HCT116 (cell line): ENCODE measurements around the gene S100A12.

Experiments used
- CTCF ChIP-seq, 3 experiments: fragments of 200-600 bp in 1 of 3; sonication (generic) in 1 of 3; IDR thresholded peaks in 2 of 3; conservative IDR thresholded peaks in 1 of 3; 2 replicates each; pipeline ENCODE4 v1.5.1; 2012 to 2017; ENCODE audit warnings: low read depth in 2 of 3, low read length in 2 of 3, antibody characterized with exemption in 1 of 3, borderline replicate concordance in 1 of 3, control low read depth in 1 of 3, mild to moderate bottlenecking in 1 of 3, mixed read lengths in 1 of 3, mixed run types in 1 of 3, moderate library complexity in 1 of 3; ENCODE audit not compliant: insufficient read depth in 1 of 3
- EZH2phosphoT487 ChIP-seq: fragments of 200-600 bp; IDR thresholded peaks from 2 replicates; pipeline ENCODE4 v1.6.1; 2018; ENCODE audit warnings: antibody characterized with exemption, borderline replicate concordance
- POLR2AphosphoS5 ChIP-seq: IDR thresholded peaks from 2 replicates; pipeline ENCODE4 v1.6.1; 2011; ENCODE audit warnings: mild to moderate bottlenecking, low read depth, low read length, moderate library complexity
- REST ChIP-seq: IDR thresholded peaks from 2 replicates; pipeline ENCODE4 v1.6.1; 2012; ENCODE audit warnings: low read depth
- SIN3A ChIP-seq: IDR thresholded peaks from 2 replicates; pipeline ENCODE4 v1.6.1; 2012; ENCODE audit warnings: low read depth

DNA sequence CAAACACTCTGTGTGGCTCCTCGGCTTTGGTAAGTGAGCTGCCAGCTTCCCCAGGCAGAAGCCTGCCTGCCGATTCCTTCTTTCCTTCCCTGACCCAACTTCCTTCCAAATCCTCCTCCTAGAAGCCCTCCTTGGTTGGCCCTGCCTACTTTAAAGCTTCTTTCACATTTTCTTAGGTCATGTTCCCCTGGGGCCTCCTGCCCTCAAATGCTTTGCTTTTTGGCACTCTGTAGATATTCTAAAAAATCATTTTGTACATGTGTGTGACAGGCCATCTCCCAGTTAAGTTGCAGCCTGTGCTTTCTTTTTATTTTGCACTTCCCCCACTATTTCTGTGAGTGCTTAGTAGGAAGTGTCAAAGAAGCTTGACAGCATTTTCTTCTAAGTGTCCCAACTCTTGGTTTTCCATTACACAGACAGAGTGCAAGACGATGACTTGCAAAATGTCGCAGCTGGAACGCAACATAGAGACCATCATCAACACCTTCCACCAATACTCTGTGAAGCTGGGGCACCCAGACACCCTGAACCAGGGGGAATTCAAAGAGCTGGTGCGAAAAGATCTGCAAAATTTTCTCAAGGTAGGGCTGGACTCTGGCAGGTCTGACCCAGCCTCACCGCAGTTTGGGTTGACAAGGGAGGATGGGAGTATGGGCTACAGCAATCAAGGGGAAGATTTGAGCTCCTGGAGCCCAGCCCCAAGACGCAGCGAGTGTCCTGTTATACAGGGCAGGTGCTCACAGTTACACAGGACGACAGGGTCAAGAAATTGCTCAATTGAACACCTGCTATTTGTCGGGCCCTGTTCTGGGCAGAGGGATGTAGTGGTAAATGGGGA, 17.3 kb downstream of the S100A12 start, which contains the start of gene S100A9:
- TF ChIP-seq SIN3A (no peak), POLR2AphosphoS5 (no peak), REST (no peak), EZH2phosphoT487 (no peak), CTCF (IDR thresholded peaks at IDR 0.05 in 2 of 3, conservative IDR thresholded peaks at IDR 0.05 in 1 of 3; ENCODE audit: borderline replicate concordance in 1 of 3, insufficient read depth in 1 of 3, low read depth in 2 of 3, low read length in 2 of 3) (no peak)
